RCC 7860 (cell line): ENCODE results near the gene CFAP53.
"Not testable (repeated sequence)": the region's sequence is repeated elsewhere in the genome, so short reads cannot be mapped to it uniquely, and the experiment has no call there.

Experiments used
- DNase-seq: peaks from one replicate; pipeline ENCODE4 v3.0.0-alpha.2; 2015; ENCODE audit warnings: low spot score
- FAIRE-seq: peaks from 2 replicates; lab custom pipeline; 2012; peaks lifted over from hg19 to GRCh38; lab: Jason Lieb, UNC

Gene CFAP53

DNA sequence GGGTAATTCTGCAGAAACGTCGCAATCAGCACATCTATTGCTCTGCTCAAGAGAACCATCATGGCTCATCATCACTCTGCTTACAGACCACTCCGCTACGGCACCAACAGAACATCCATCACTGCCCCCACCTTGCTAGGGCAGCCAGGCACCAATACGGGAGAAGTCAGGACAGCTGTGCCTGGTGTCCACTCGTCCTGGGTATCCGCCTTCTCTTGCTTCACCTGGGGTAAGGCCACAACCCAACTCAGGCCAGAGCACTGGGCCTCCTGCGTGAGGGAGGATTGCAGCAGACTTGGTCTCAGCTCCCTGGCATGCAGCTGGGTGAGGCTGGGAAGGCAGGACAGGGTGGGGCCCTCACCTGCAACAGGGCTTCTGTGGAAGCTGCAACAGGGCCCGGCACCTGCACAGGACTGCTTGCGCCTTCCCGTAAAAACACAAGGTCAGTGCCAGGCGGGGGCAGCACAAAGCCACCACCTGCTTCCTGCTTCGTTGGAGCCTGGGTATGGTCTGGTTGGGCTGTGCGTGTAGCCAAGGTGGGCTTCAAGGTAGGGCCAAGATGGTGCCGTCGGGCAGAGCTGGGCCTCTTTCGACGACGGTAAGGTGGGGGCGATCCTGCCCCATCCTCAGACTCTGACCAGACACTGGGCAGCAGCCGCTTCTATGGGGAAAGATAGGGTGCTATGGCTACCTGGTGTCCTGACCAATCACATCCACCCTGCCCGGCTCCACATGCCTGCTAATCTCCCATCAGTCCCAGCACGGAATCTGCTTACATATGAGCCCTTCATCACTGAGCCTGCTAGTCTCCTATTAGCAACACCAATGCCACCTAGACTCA, 7.1 kb upstream of the CFAP53 start:
- no peak for FAIRE-seq
- DNase-seq = no peak

DNA sequence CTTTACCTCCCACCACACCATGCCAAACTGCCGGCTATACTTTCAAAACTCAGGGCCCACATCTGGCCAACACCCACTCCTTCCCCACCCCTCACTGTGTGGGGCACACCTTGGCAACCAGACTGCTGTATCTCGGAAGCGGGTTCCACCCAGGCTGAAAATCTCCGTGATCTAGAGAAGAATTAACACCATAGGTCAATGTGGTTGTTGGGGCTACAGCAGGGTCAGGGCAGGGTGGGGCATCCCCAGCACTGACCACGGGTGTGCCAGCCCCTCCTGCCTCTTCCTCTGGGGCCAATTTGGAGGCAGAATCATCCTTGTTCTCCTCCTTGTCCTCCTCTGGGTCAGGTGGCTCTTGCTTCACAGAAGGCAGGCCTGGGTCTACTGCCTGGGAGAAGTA, 6.3 kb upstream of the CFAP53 start:
- no peak for FAIRE-seq

DNA sequence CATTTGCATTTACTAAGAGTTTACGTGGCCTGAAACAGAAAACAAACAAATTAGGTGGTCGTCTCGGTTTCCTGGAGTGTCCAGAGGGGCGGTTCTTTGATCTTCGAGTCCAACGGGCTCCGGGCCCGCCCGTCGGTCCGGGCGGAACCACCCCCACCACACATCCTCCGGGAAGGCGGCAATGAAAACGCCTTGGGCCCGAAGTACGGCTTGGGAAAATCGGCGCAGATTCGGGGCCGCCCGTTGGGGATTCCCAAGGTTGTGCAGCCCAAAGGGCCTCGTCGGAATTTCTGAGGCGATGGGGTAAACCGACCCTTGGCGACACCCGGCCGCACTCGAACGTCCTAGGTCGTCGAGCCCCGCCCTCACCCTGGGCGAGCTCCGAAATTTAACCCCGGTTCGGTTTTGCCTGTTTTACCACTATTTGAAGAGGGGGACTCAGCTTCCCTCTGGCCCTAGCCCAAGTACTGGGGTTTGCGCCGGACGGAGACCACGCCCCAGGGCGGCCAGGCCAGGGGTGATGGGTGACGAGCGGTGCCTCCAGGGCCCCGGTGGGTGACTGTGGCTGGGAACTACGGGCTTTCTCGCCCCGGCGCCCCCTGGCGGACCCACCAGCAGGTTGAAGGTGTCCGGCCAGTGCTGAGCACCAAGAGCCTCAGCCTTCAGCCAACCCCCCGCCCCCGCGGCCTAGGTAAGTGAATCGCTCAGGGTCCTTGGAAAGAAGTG, 1.9 kb upstream of the CFAP53 start:
- DNase-seq = no peak
- FAIRE-seq = no peak

More for the DNA sequence above, 6.3 kb upstream of the CFAP53 start:
- DNase-seq = no peak

DNA sequence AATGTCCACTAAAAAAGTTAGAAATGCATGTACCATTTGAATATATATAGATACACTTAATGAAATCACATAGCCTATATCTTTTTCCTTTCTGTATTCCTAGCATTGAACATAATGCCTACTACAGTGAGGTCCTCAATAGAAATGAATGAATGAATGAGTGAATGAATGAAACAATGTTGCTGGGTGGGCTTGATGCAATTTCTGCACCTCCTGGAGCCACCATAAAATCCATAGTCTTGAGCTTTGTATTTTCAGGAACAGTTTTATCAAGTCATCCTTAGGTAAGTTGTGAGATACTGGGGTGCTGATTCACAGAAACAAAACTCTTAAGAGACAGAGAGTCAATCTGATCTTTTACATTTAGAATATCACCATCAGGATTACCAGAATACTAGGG, 3.3 kb downstream of the CFAP53 start:
- DNase-seq (no peak), FAIRE-seq (no peak)

DNA sequence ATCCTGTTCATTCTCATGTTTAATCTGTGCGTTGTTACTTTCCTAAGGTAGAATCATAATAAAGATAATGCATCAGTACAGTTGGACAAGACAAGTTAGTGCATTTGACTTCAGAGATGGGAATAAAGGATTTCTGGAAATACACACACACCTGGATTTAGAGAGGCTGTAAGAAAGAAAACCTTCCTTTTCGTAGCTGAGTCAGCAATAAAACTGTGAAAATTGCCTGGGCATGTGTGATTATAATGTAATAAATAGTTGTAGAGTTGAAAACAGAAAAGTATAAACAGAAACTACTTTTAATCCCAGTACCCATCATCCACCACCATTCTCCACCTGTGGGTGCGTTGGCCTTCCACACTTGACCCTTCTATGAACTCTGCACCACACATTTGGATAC, 15.4 kb downstream of the CFAP53 start:
- no peak for DNase-seq
- no peak for FAIRE-seq

DNA sequence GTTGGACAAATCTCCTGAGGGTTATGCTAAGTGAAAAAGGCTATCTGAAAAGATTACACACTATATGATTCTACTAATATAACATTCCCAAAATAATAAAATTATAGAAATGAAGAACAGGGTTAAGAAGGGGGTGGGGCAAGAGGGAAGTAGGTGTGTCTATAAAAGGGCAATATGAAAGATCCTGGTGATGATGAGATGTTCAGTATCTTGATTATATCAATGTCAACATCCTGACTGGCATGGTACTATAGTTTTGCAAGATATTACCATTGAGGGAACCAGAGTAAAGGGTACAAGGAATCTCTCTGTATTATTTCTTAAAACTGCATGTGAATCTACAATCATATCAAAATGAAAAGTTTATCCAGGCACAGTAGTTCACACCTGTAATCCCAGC, 16.7 kb downstream of the CFAP53 start:
- FAIRE-seq (no peak), DNase-seq (no peak)

DNA sequence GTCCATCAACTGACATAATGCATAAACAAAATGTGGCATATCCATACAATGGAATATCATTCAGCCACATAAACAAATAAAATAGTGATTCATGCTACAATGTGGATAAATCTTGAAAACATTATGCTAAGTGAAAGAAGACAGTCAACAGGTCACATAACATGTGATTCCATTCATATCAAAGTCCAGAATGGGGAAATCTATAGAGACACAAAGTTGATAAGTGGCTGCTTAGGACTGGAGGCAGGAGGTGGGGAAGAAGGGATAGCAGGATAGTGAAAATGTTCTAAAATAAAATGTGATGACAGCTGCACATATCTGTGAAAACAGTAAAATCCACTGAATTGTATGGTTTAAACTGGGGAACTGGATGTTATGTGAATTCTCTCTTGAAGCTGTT, 18.7 kb downstream of the CFAP53 start:
- FAIRE-seq = no peak
- DNase-seq = no peak

DNA sequence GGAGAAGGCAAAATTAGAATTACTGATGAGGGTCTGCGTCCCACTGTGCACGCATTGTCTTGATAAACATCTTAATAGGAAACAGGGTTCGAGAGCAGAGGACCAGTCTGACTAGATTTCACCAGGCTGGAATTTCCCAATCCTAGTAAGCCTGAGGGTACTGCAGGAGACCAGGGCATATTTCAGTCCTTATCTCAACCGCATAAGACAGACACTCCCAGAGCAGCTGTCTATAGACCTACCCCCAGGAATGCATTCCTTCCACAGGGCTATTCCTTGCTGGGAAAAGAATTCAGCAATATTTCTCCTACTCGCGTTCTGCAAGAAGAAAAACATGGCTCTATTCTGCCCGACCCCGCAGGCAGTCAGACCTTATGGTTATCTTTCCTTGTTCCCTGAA, 24.5 kb downstream of the CFAP53 start:
- FAIRE-seq, DNase-seq: not testable (repeated sequence)

DNA sequence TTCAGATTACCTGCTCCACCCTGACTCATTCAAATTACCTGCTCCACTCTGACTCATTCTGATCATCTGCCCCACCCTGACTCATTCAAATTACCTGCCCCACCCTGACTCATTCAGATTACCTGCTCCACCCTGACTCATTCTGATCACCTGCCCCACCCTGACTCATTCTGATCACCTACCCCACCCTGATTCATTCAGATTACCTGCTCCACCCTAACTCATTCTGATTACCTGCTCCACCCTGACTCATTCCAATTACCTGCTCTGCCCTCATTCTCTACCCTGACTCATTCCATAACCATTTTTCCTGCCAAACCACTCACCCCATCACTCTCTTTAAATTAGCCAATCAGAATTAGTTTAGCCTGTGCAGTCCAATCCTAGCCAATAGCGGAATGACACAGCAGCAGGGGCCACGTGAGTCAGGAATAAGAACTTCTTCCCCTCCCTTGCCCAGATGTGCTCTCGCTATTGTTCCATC, 26.2 kb downstream of the CFAP53 start:
- FAIRE-seq (no peak), DNase-seq (peak; percentile 29)

DNA sequence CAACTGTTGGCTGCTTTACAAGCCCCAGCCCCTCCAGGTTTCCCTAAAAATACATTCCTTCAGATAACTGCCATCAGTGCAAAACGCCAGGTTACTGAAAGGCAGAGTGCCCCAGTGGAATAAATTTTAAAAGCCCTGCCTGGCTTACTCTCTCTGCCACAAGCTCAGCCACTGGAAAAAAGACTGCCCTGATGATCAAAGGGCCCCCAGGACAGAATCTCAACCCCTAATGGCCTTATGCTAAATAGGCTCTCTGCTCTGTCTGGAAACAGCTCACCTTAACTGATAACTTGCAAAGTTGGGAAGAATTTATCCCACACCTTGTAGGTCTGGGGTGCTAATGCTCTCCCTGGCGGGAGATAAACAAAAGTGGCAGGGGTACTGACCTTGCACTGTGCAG, 33.9 kb downstream of the CFAP53 start:
- FAIRE-seq = no peak
- no peak for DNase-seq

DNA sequence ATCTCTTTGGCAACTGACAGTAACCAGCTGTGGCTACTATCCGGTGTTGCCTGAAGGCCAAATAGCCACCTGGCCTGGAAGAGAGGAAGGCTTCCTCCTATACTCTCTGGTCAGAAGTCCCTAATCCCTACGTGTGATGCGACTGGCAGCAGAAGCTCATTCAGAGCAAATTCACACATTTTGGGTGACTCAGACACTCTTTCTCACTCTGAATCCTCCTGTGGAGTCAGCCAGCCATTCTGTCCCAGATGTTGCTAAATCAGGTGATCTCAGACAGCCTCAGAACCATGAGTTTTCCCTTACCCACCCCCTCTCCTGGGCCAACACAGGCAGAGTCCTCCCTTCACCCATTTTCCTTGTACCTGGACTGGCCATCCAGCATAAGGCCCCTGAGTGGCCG, 34.7 kb downstream of the CFAP53 start:
- no peak for FAIRE-seq
- DNase-seq = no peak

DNA sequence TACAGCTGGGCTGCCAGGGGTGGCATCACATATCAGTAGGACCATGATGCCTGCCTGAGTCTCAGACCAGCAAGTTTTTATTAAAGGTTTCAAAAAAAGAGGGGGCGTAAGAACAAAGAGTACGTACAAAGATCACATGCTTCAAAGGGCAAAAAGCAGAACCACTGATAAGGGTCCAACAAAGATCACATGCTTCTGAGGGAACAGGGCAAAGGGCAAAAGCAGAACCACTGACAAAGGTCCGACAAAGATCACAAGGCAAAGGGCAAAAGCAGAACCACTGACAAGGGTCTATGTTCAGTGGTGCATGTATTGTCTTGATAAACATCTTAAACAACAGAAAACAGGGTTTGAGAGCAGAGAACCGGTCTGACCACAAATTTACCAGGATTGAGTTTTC, 46.0 kb downstream of the CFAP53 start:
- not testable (repeated sequence) for DNase-seq, FAIRE-seq

DNA sequence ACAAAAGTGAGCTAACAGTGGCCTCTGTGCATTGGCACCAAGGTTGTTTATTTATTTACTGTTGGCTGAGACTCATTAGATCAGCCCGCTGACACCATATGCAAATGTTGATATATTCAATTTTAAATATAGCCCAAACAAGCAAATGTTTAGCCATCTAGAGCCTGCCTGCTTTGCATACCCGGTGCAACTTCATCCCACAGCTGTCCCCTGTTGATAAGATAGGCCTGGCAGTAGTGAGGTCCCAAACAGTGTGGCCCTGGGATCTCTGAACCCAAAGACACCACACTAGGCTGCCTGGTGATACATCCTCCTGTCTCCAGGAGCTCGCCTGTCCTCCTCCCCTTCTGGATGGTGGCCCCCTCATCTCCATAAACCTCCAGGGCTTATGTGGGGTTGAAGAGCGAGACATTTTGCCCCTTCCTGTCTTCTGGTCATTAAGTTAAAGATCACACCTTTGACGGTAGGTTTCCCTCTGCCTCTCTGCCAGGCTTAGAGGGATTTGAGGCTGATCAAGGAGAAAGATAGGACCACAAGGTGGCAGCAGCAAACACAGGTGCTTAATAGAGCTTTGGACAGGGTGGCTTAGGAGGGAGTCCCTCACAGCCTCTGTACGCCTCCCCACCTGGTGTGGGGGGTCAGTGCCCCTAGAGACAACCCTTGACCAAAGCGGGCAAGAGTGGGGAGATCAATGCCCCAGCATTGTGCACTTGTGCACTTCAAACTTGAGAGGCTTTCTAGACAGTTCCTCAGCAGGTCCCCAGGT, 47.7 kb downstream of the CFAP53 start:
- DNase-seq (no peak), FAIRE-seq (no peak)

DNA sequence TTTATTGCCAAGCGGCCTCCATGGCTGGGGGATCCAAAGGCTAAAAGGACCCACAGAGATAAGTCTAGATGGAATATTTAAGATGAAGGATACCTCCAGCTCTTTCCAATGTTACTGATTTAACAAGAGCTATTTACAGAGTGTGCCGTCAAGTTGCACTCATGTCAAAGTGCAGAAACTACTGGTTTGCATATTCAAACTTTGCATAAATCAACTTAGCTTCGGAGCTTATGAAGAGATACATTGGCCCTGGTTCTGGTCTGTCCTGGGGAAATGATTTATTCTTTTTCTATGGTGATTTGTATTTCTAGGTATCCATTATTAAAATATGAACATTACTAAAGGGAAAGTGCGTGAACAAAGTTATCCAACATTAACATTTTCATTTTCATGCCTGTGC, 57.0 kb downstream of the CFAP53 start:
- DNase-seq (no peak), FAIRE-seq (no peak)

DNA sequence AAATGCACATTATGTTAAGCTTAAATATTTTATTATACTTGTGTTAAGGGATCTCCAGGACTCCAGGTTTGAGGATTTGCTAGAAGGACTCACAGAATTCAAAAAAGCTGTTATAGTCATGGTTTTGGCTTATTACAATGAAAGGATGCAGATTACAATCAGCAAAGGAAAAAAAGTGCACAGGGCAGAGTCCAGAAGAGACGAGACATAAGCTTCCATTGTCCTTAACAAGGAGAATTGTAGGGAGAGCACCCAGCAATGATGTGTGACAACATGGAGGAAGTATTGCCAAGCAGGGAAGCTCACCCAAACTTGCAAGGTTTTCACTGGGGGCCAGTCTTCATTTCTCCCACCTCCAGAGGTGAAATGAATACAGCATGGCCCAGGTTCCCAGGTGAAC, 58.6 kb downstream of the CFAP53 start:
- FAIRE-seq (no peak), DNase-seq (no peak)

DNA sequence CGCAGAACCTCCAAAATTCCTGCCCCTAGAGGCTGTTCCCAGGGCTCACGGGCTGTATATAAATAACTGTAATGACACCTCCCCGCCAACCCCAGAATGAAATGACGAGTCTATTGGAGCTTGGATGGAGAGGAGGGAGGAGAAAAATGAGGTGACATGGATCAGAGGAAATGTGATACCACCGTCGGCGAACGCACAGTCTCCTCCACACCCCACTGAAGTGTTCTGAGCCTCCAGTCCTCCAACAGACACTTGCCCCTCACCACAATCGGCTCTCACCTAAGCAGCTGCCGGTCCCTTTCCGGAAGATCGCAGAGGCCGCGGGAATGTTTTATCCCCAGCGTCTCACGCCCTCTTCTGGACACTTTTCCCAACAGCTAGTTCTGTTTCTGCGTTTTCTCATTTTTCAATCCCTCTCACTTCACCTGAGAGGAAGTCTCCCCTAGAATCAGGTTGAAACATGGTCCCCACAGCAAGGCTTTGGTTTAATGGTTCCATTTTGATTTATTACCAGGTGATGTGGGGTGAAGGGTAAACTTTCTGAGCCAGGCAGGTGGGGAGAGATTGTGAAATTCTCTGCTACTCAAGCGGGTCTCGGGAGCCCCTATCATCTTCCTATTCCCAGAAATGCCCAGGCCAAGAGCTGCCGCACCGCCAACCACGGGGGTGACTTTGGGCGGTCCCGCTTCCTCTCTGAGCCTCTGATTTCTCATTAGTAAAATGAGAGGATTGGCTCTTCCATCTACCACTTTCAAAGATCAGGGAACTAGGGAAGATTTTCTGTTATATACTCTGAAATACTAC, 62.3 kb downstream of the CFAP53 start:
- no peak for DNase-seq
- no peak for FAIRE-seq

DNA sequence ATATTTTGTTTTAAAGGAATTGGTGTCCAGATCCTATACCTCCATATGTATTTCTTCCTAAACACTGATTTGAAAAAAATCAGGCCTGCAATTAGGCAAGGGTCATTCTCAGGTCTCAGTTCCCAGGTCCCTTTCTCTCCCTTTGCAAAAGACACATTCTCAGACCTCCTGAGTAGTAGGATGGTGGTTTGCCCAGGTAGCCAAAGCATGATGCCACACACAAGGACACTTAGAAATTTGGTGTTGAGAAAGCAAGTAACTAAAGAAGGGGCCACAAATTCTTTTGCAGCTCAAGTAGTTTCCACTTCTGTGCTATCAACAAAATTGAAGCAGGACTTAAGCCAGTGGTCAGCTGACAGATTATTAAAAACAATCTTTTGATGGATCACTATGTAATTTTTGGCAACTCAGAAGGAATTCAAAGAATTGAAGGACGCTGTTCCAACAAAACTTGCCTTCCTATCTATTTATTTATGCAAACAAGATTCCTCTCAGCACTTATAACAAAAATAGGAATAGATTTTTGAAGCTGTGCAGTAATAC, 64.7 kb downstream of the CFAP53 start:
- FAIRE-seq = no peak

DNA sequence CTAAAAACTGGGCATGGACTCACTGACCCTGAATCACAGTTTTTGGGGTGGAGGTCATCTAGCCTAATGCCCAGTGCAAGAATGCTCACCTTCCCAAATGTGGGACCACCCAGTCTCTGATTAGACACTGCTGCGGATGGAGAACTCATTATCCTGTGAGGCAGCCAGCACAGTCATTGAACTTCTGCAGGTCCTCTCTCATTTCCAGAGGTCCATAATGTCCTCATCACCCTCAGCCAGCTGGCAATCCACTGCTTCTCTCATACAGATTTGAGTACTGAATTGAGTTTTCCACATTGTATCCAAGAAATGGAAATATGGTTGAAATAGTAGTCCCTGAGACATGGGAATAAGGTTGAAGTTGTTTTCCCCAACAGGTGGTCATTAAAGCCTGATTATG, 66.4 kb downstream of the CFAP53 start:
- DNase-seq (no peak), FAIRE-seq (no peak)

More for the DNA sequence above, 64.7 kb downstream of the CFAP53 start:
- no peak for DNase-seq

DNA sequence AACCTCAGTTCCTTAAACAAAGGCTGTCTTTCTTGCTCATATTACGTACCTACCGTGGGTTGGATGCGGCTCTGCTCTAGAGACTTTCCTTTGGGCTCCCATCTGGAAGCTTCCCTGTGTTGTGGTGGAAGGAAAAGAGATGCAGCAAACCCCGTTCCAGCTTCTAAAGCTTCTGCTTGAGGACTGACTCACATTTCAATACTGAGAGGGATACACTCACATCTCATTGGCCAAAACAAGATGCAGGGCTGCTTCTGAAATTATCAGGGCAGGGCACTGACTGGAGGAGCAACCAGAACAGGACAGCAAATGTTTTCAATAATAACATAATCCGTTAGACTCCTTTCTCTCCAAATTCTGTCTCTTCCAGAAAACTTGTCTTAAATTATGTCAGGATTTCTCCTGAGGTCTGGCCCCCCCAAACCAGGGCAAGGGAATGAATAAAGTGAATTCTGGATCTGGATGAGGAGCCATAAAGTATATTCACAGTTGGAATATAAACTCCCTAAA, 66.9 kb downstream of the CFAP53 start:
- DNase-seq (no peak), FAIRE-seq (no peak)

DNA sequence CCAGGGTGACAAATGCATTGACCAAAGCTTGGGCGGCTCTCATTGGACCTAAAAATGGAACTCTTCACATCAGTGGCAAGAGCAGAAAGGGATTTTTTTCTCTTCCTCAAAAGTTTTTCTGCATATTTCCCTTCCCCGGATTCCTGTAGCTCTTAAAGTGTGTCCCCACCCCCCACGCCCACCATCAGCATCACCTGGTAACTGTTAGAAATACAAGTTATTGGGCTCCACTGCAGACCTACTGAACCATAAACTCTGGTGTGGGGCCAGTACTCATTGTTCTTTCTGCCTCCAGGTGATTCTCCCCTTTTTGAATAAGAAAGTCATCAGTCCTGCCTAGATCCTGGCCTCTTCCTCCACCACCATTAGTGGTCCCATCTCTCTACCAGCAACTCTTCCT, 70.0 kb downstream of the CFAP53 start:
- no peak for DNase-seq
- no peak for FAIRE-seq
